Measurements from ENCODE around the gene ALOX15.

DNA sequence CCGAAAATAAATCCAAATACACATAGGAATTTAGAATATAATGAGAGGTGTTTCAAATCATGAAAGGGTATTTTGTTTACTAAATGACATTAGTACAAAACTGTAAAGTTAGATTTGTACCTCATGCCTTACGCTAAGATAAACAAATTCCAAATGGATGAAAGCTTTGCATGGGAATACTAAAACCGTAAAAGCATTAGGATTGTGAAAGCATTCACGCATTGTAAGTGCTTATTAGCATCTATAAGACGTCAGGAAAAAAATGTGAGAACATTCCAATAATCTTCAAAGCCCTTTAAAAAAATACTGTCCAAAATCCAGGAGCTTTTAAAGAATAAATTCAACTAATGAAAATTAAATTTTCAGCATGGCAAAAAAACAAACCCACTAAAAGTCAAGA is 24.8 kb upstream of the ALOX15 start:
- TF ChIP-seq, protein P1, sequence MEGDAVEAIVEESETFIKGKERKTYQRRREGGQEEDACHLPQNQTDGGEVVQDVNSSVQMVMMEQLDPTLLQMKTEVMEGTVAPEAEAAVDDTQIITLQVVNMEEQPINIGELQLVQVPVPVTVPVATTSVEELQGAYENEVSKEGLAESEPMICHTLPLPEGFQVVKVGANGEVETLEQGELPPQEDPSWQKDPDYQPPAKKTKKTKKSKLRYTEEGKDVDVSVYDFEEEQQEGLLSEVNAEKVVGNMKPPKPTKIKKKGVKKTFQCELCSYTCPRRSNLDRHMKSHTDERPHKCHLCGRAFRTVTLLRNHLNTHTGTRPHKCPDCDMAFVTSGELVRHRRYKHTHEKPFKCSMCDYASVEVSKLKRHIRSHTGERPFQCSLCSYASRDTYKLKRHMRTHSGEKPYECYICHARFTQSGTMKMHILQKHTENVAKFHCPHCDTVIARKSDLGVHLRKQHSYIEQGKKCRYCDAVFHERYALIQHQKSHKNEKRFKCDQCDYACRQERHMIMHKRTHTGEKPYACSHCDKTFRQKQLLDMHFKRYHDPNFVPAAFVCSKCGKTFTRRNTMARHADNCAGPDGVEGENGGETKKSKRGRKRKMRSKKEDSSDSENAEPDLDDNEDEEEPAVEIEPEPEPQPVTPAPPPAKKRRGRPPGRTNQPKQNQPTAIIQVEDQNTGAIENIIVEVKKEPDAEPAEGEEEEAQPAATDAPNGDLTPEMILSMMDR (IDR thresholded peaks at IDR 0.05) = no peak
- TF ChIP-seq POLR2A (IDR thresholded peaks at IDR 0.05) = no peak

Data from esophagus squamous epithelium (tissue), 4 donors.